Measurements from ENCODE around the gene PHF14.

DNA sequence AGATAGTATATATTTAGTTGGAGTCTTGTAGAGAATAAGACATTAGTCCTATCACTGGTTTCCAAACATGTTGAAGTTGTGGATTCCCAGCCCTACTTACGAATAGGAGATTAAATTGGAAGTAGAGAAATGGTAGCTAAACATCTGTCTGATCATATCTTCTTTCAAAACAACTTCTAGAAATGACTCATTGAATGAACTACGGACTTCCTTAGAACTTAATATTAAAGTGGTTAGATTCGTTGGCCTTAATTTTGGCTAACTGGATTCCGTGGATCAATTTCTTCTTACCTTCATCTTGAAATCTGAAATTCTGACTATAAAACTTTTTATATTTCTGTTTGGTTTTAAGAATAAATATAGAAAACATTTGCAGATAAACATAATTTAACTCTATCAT, 3.4 kb downstream of the PHF14 start:
- TF ChIP-seq REST (IDR thresholded peaks at IDR 0.05; ENCODE audit: borderline replicate concordance) = no peak
- no peak for TF ChIP-seq CTCF (IDR thresholded peaks at IDR 0.05; ENCODE audit: poor library complexity, severe bottlenecking)
- no peak for TF ChIP-seq SMC3 (conservative IDR thresholded peaks at IDR 0.05; ENCODE audit: poor library complexity)
- TF ChIP-seq EZH2 (IDR thresholded peaks at IDR 0.05; ENCODE audit: borderline replicate concordance, insufficient read depth, low read length, poor library complexity, severe bottlenecking) = no peak
